Type B pancreatic cell (in vitro differentiated cells): ENCODE data around the gene PIGC. TPM values are rescaled to one million over a fixed set of nuclear protein-coding genes. Genes with fewer than 3 reads are reported as not detected.

Experiments
- DNase-seq: peaks from one replicate; pipeline ENCODE4 v3.0.0; 2021; ENCODE audit warnings: mixed read lengths; ENCODE audit not compliant: unreplicated experiment; ENCODE audit errors: extremely low spot score
- H3K27ac Mint-ChIP-seq: 2 replicates; pipeline ENCODE4 v1.8.0; 2021; ENCODE audit warnings: mild to moderate bottlenecking, mixed read lengths
- H3K27me3 Mint-ChIP-seq: 2 replicates; pipeline ENCODE4 v1.8.0; 2021; ENCODE audit warnings: mixed read lengths
- H3K36me3 Mint-ChIP-seq: 2 replicates; pipeline ENCODE4 v1.8.0; 2021; ENCODE audit warnings: mixed read lengths
- H3K4me1 Mint-ChIP-seq: one replicate; pipeline ENCODE4 v1.8.0; 2021; ENCODE audit warnings: mixed read lengths; ENCODE audit not compliant: unreplicated experiment
- H3K4me3 Mint-ChIP-seq: 2 replicates; pipeline ENCODE4 v1.8.0; 2021; ENCODE audit warnings: mild to moderate bottlenecking, mixed read lengths
- H3K9me3 Mint-ChIP-seq: 2 replicates; pipeline ENCODE4 v1.8.0; 2021; ENCODE audit warnings: mixed read lengths
- CTCF ChIP-seq: fragments of 200-600 bp; sonication (generic); conservative IDR thresholded peaks from 2 replicates; pipeline ENCODE4 v1.5.0; 2021; ENCODE audit warnings: antibody characterized with exemption, mild to moderate bottlenecking
- total RNA-seq: library from RNA; stranded (reverse); gene quantifications from 2 replicates; pipeline ENCODE4 v1.2.1, GENCODE V29; 2021; ENCODE audit warnings: low replicate concordance

The PIGC gene
- total RNA-seq, 1 donor from 2014 or later = 37.3 TPM

- peaks cover 42% of the 10 kb centered on the region for H3K4me1 Mint-ChIP-seq
- H3K27ac Mint-ChIP-seq = no peak overlapping the region
- DNase-seq = no peak
- TF ChIP-seq CTCF = no peak
- no peaks in the 10 kb centered on the region for H3K9me3 Mint-ChIP-seq
- H3K27me3 Mint-ChIP-seq = no peaks in the 10 kb centered on the region
- peaks cover 3% of the 10 kb centered on the region for H3K36me3 Mint-ChIP-seq
- H3K4me3 Mint-ChIP-seq = no peak overlapping the region
Measured at GRCh38 chr1:172400722-172401105, 43.2 kb downstream of the PIGC start.

GRCh38 chr1:172399756-172400721, 43.8 kb downstream of the PIGC start:
- Mint-ChIP-seq H3K36me3 (peaks cover 3% of the 10 kb centered on the region), H3K4me1 (peaks cover 43% of the 10 kb centered on the region), H3K27me3 (no peaks in the 10 kb centered on the region), H3K4me3 (peak overlapping the region; percentile 48), H3K9me3 (no peaks in the 10 kb centered on the region), H3K27ac (peak overlapping the region; percentile 18)
- no peak for DNase-seq
- no peak for TF ChIP-seq CTCF

- Mint-ChIP-seq H3K9me3 (no peaks in the 10 kb centered on the region), H3K27ac (peak overlapping the region; percentile 72), H3K4me3 (peak overlapping the region; percentile 48), H3K4me1 (peaks cover 52% of the 10 kb centered on the region), H3K36me3 (peaks cover 3% of the 10 kb centered on the region), H3K27me3 (no peaks in the 10 kb centered on the region)
- DNase-seq = no peak
- peak; percentile 83 for TF ChIP-seq CTCF
Measured at GRCh38 chr1:172398970-172399755, 44.7 kb downstream of the PIGC start.

- peak overlapping the region; percentile 72 for H3K27ac Mint-ChIP-seq
- no peaks in the 10 kb centered on the region for H3K36me3 Mint-ChIP-seq
- no peaks in the 10 kb centered on the region for H3K27me3 Mint-ChIP-seq
- no peak for DNase-seq
- TF ChIP-seq CTCF = no peak
- peaks cover 3% of the 10 kb centered on the region for H3K9me3 Mint-ChIP-seq
- H3K4me1 Mint-ChIP-seq = peaks cover 54% of the 10 kb centered on the region
- H3K4me3 Mint-ChIP-seq = no peak overlapping the region
Measured at GRCh38 chr1:172398193-172398592, 45.7 kb downstream of the PIGC start.

- peaks cover 60% of the 10 kb centered on the region for H3K4me1 Mint-ChIP-seq
- no peaks in the 10 kb centered on the region for H3K36me3 Mint-ChIP-seq
- no peak for DNase-seq
- no peaks in the 10 kb centered on the region for H3K27me3 Mint-ChIP-seq
- no peak for TF ChIP-seq CTCF
- no peak overlapping the region for H3K27ac Mint-ChIP-seq
- peaks cover 4% of the 10 kb centered on the region for H3K9me3 Mint-ChIP-seq
- no peak overlapping the region for H3K4me3 Mint-ChIP-seq
Measured at GRCh38 chr1:172397633-172398032, 46.2 kb downstream of the PIGC start.
